SU-DHL-6 (cell line): ENCODE measurements around the gene CT45A2.
"Not testable (repeated sequence)": the region's sequence is repeated elsewhere in the genome, so short reads cannot be mapped to it uniquely, and the experiment has no call there.

ENCODE experiments used
- H2AFZ ChIP-seq: fragments of 200-600 bp; sonication (generic); 2 replicates; pipeline ENCODE4 v1.6.1; 2014; ENCODE audit warnings: low read depth, mild to moderate bottlenecking, moderate library complexity, mixed read lengths, antibody characterized with exemption, low read length; ENCODE audit not compliant: severe bottlenecking
- H3F3A ChIP-seq: fragments of 200-600 bp; shearing (Covaris generic); 2 replicates; pipeline ENCODE4 v1.6.0; 2016; ENCODE audit warnings: antibody characterized with exemption, mild to moderate bottlenecking; ENCODE audit not compliant: insufficient read depth
- H3K27ac ChIP-seq: fragments of 200-600 bp; sonication (generic); 2 replicates; pipeline ENCODE4 v1.5.1; 2016; ENCODE audit warnings: low read depth, mild to moderate bottlenecking, low read length, moderate library complexity, mixed read lengths
- H3K27me3 ChIP-seq: fragments of 200-600 bp; sonication (generic), shearing (Covaris generic); 2 replicates; pipeline ENCODE4 v1.6.0; 2014; ENCODE audit warnings: mild to moderate bottlenecking, low read length
- H3K36me3 ChIP-seq: fragments of 200-600 bp; sonication (generic); 2 replicates; pipeline ENCODE4 v1.6.1; 2014; ENCODE audit warnings: mild to moderate bottlenecking, low read length, mixed read lengths
- H3K4me2 ChIP-seq: fragments of 300-600, 200-600 bp; shearing (Covaris generic), sonication (generic); 2 replicates; pipeline ENCODE4 v1.6.0; 2014; ENCODE audit warnings: low read length, low read depth, mild to moderate bottlenecking; ENCODE audit not compliant: poor library complexity, severe bottlenecking
- H3K4me3 ChIP-seq: fragments of 200-600 bp; sonication (generic); 2 replicates; pipeline ENCODE4 v1.5.1; 2014; ENCODE audit warnings: antibody characterized with exemption, low read length, mild to moderate bottlenecking, mixed read lengths; ENCODE audit not compliant: insufficient read depth, poor library complexity, severe bottlenecking
- H3K79me2 ChIP-seq: fragments of 200-600 bp; sonication (generic); 2 replicates; pipeline ENCODE4 v1.6.1; 2014; ENCODE audit warnings: mild to moderate bottlenecking, low read length, moderate library complexity; ENCODE audit not compliant: insufficient read depth
- H3K9ac ChIP-seq: fragments of 200-600 bp; sonication (generic); 2 replicates; pipeline ENCODE4 v1.7.0; 2014; ENCODE audit warnings: mild to moderate bottlenecking, low read length
- H3K9me2 ChIP-seq: fragments of 200-600 bp; sonication (generic); replicated peaks from 2 replicates; pipeline ENCODE4 v1.6.1; 2014; ENCODE audit warnings: low read length; ENCODE audit not compliant: insufficient read depth
- H3K9me3 ChIP-seq: fragments of 200-600 bp; sonication (generic); 2 replicates; pipeline ENCODE4 v1.6.1; 2014; ENCODE audit warnings: low read length, mixed read lengths; ENCODE audit not compliant: insufficient read depth
- H4K20me1 ChIP-seq: fragments of 200-600 bp; sonication (generic); 2 replicates; pipeline ENCODE4 v1.6.1; 2014; ENCODE audit warnings: low read depth, mild to moderate bottlenecking, antibody characterized with exemption, low read length, moderate library complexity, mixed read lengths

The CT45A2 gene

GRCh38 chrX:135819912-135820311, at the start of gene CT45A2:
Gene CT45A2 (minus strand): TSS chrX:135820012. CDS start chrX:135816265, 3,747 bp downstream.
- not testable (repeated sequence) for H3F3A ChIP-seq, H3K27ac ChIP-seq, H3K9me2 ChIP-seq, H3K9me3 ChIP-seq, H3K79me2 ChIP-seq, H3K4me2 ChIP-seq, H3K27me3 ChIP-seq, H2AFZ ChIP-seq, H4K20me1 ChIP-seq, H3K4me3 ChIP-seq, H3K9ac ChIP-seq, H3K36me3 ChIP-seq

GRCh38 chrX:135854438-135854837, 34.6 kb upstream of the CT45A2 start, which contains the start of gene CT45A8:
Gene CT45A8 (minus strand): TSS chrX:135854538. CDS start chrX:135850783, 3,755 bp downstream.
- not testable (repeated sequence) for H3K9ac ChIP-seq, H3K27ac ChIP-seq, H3K9me3 ChIP-seq, H4K20me1 ChIP-seq, H2AFZ ChIP-seq, H3F3A ChIP-seq, H3K4me3 ChIP-seq, H3K79me2 ChIP-seq, H3K4me2 ChIP-seq, H3K9me2 ChIP-seq, H3K36me3 ChIP-seq, H3K27me3 ChIP-seq

GRCh38 chrX:135837180-135837579, 17.4 kb upstream of the CT45A2 start, which contains the start of gene CT45A7:
Gene CT45A7 (minus strand): TSS chrX:135837280. CDS start chrX:135833533, 3,747 bp downstream.
- not testable (repeated sequence) for H3K9ac ChIP-seq, H3K27ac ChIP-seq, H3K36me3 ChIP-seq, H3K27me3 ChIP-seq, H4K20me1 ChIP-seq, H2AFZ ChIP-seq, H3K4me3 ChIP-seq, H3K9me2 ChIP-seq, H3K9me3 ChIP-seq, H3K79me2 ChIP-seq, H3K4me2 ChIP-seq, H3F3A ChIP-seq

- not testable (repeated sequence) for H3K4me2 ChIP-seq, H3K9me2 ChIP-seq, H3K9me3 ChIP-seq, H3K27ac ChIP-seq, H3K79me2 ChIP-seq, H2AFZ ChIP-seq, H3F3A ChIP-seq, H3K9ac ChIP-seq, H4K20me1 ChIP-seq, H3K36me3 ChIP-seq, H3K27me3 ChIP-seq, H3K4me3 ChIP-seq
Measured at GRCh38 chrX:135802687-135803086, 17.1 kb downstream of the CT45A2 start, which contains the start of gene CT45A6. Gene CT45A6 (minus strand): TSS chrX:135802787. CDS start chrX:135798993, 3,794 bp downstream.

GRCh38 chrX:135785403-135785802, 34.4 kb downstream of the CT45A2 start, which contains the start of gene CT45A5:
Gene CT45A5 (minus strand): TSS chrX:135785503. CDS start chrX:135781729, 3,774 bp downstream.
- not testable (repeated sequence) for H4K20me1 ChIP-seq, H3K36me3 ChIP-seq, H2AFZ ChIP-seq, H3K27me3 ChIP-seq, H3K79me2 ChIP-seq, H3K9ac ChIP-seq, H3K9me3 ChIP-seq, H3K9me2 ChIP-seq, H3K4me2 ChIP-seq, H3K27ac ChIP-seq, H3K4me3 ChIP-seq, H3F3A ChIP-seq

- H4K20me1 ChIP-seq, H3K4me3 ChIP-seq: not testable (repeated sequence)
Measured at GRCh38 chrX:135768091-135768490, 51.7 kb downstream of the CT45A2 start, which contains the start of gene CT45A3. Gene CT45A3 (minus strand): TSS chrX:135768191. CDS start chrX:135764444, 3,747 bp downstream.

More at GRCh38 chrX:135768091-135768490, 51.7 kb downstream of the CT45A2 start, which contains the start of gene CT45A3:
- H2AFZ ChIP-seq, H3K36me3 ChIP-seq, H3K9ac ChIP-seq, H3F3A ChIP-seq, H3K4me2 ChIP-seq, H3K79me2 ChIP-seq, H3K9me3 ChIP-seq, H3K27ac ChIP-seq, H3K9me2 ChIP-seq, H3K27me3 ChIP-seq: not testable (repeated sequence)
